Ramos (cell line): Measurements from ENCODE around the gene KLC1.
"Not testable (repeated sequence)": the region's sequence is repeated elsewhere in the genome, so short reads cannot be mapped to it uniquely, and the experiment has no call there.

Source experiments
- in situ Hi-C: fragments of 300-500 bp; cut with MboI; formaldehyde crosslinking; loops from one replicate; pipeline ENCODE4 v1.14.3; 2022; ENCODE audit warnings: low sequenced_read_pairs; ENCODE audit not compliant: unreplicated experiment

The KLC1 gene

DNA sequence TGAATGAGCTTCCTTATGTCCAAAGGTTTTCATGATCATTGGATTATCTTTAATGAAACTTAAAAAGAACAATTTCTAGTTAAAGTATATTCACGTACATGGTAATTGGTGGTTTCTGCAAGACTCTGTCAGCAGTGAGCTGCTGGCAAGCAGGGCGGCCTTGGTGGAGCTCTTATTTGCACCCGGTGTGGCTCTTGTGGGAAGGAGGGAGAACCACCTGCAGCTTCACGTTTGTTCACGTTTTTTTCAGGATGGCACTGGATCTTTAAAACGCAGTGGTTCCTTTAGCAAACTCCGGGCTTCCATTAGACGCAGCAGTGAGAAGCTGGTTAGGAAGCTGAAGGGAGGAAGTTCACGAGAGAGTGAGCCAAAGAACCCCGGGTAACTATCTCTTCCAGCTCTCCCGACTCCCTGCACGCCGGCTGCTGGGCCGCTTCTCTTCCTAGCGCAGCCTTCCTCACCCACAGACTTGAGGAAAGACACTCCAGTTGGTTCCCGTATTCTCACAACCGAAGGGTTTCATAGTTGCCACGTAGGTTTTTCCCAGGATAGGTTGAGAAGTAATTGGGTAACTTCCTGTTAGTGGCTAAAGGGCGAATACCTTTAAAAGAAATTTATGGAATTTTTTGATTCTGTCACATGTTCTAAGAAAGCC, 57.9 kb downstream of the KLC1 start:
- in situ Hi-C loops = no loop called here

DNA sequence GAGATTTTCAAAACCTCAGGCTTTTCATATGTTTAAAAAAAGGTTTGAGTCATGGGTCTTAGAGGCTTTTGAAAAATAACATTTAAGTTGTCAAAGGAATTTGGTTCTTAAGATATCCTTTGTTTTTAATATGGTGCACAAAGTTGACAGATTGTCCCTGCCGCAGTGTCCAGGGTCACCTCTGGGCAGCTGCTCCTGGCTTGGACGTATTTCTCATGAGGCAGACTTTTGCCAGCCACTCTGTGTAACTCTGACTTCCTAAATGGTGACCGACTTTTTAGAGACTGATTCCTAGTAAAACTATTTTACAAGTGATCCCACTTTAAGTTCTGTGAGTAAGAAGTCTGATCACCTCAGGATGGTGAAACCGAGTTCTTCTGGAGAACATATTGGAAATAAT, 58.7 kb downstream of the KLC1 start:
- in situ Hi-C loops = no loop called here

DNA sequence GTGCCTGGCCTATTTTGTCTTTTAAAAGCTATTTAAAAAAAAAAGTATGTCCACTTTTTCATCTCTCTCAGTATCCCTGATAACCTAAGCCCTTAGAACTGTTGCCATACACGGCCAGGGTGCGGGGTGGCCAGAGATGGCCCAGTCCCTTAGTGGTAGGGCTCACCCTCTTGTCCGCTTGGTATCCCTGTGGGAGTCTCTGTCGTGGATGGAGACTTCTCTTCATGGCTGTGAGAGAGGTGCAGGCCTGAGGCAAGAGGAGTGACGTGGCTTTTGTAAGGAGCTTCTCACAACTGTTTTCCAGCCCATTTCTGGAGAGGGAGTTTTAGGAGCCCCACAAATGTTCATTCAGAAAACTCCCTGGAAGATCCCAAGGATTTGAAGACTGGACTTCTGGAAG, 59.4 kb downstream of the KLC1 start:
- in situ Hi-C loops = no loop called here

DNA sequence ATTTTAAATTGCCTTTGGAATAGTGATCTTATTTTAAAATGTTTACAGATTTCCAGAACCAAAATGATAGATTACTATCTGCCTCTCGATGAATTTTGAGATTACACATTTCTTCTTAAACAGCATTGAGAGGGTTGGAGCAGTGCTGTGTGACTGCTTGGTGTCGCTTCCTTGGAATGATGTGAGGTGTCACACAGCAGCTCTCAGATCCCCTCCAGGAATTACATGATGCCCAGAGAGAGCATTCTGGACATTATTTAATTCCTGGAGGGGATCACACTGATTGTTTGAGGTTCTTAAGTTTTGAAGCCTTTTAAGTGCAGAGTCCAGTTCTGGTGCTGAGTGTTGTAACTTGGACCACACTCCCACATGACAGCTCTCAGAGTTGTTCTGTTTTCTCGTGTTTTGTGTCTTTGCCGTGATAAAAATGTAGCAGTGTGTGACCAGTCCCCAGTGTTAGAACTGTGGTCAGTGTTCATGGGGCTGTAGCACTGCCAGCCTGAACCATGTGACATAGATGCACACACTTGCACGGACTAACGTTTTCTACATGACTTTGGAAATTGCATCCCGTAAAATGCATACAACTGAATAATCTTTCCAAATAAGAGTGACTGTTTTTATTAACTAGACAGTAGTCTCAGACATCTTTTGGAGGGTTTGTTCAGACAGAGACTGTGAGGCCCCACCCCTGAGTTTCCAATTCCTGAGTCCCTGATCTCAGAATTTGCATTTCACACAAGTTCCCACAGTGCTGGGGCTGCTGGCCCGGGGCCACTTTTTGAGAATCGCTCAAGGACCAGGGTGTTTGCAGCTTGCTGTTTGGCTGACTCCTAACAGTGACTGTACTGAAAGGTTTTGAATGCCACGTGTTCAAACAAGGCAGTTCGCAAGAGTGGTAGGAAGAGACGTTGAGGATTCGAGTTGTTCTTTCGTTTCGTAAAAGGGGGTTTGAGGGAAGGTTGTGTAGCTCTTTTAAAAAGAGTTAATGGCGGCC, 60.2 kb downstream of the KLC1 start:
- in situ Hi-C loops = no loop called here

GRCh38 chr14:103690332-103690731, 61.3 kb downstream of the KLC1 start:
- in situ Hi-C loops = no loop called here

DNA sequence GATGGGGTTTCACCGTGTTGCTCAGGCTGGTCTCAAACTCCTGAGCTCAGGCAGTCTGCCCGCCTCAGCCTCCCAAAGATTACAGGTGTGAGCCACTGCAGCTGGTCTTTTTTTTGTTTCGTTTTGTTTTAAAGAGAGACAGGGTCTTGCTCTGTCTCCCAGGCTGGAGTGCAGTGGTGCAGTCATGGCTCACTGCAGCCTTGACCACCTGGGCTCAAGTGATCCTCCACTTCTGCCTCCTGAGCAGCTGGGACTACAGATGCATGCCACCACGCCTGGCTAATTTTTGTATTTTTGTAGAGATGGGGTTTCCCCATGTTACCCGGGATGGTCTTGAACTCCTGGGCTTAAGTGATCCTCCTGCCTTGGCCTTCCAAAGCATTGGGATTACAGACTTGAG, 62.6 kb downstream of the KLC1 start:
- in situ Hi-C loops = not testable (repeated sequence)

DNA sequence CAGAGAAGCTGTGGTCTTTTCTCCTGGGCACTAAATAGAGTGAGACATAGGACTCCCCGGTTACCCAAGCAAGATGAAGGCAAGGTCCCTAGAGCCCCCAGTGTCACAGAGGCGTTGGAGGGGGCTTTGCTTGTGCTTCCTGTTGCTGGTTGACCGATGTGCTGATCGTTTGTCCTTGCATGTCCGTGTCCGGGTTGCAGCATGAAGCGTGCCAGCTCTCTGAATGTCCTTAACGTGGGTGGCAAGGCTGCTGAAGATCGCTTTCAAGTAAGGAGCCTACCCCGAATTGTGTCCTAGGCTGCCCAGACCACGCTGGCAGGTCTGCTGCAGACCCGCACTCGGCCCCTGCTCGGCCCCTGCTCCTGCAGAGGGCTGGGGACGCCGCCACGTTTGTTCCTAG, 63.1 kb downstream of the KLC1 start:
- in situ Hi-C loops = no loop called here

- in situ Hi-C loops = no loop called here
Observed at GRCh38 chr14:103692871-103693270, 63.9 kb downstream of the KLC1 start.

- in situ Hi-C loops = no loop called here
Observed at GRCh38 chr14:103693515-103693914, 64.5 kb downstream of the KLC1 start.

GRCh38 chr14:103694572-103695026, 65.6 kb downstream of the KLC1 start:
- in situ Hi-C loops = no loop called here

- in situ Hi-C loops = no loop called here
Observed at GRCh38 chr14:103695296-103696069, 66.5 kb downstream of the KLC1 start.

DNA sequence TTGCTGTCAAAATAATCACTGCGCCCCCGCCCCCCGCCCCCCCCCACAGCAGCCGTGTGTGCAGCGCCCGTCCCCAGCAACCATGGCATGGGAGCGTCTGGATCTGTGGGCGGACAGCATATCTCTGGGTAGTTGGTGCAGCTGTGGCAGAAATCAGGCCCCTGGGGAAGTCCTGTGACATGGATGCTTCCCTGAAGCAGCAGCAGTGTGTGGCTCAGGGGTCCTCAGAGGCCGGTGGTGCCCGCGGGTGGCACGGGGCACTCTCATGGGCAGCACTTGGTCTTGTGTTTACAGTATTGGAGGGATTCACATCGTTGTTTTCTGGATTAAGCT, 67.0 kb downstream of the KLC1 start:
- in situ Hi-C loops = no loop called here

DNA sequence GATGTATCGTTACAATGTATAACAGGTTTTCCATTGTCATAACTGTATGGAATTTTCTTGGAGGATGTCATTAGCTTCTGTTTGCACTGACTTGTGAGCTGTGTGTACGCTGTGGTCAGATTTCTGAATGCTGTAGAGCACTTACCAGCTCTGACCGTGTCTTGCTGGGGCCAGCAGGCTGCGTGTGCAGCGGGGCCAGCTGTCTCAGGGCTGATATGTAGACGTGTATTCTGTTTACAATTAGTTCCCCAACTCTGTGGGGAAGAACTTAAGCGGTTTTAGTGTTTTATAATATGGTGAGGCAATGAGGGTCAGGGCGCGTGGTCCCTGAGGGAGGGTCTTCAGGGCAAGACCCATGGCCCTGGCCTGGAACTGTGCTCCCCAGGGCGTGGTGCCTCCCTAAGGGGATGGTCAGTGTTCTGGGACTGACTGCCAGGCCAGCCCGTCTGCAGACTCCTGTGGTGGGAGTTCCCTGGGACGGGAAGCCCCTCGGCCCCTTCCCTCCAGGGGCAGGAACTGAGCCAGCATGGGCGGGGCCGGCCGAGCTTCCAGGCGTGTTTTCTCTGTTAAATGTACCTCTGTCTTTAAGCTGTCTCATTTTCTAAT, 67.6 kb downstream of the KLC1 start:
- in situ Hi-C loops = no loop called here

GRCh38 chr14:103697206-103697602, 68.2 kb downstream of the KLC1 start:
- in situ Hi-C loops = no loop called here

DNA sequence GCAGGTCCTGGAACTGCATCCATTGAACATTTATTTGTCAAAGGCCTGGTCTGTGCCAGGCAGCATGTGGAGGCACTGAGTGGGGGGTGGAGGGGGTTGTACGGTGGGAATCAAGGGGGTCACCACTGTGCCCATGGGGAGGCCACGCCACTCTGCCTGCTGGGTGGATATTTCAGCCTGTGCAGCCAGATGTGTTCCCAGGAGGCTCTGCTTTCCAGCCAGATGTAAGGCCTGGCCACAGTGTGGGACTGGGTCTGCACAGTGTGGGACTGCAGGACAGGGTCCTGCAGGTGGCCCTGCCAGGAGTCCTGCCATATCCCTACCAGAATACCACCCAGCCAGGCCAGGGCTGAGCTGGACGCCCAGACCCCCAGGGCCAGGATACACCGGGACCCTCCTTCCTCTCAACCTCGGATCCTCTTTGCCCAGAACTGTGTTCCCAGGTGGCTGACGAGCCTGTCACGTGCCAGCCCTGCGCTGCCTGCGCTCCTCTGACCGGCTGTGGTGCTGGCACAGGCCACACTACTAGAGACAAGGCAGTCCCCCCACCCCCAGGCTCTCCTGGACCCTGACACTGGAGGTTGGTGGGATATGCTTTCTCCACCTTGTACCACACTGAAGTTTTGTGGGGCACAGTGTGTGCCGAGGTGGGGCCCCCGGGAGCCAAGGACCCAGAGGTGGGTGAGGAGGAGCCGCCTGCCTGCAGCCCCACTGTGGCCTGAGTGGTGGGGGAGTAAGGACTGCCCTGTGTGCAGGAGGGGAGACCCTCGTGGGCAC, 68.8 kb downstream of the KLC1 start:
- in situ Hi-C loops = no loop called here

DNA sequence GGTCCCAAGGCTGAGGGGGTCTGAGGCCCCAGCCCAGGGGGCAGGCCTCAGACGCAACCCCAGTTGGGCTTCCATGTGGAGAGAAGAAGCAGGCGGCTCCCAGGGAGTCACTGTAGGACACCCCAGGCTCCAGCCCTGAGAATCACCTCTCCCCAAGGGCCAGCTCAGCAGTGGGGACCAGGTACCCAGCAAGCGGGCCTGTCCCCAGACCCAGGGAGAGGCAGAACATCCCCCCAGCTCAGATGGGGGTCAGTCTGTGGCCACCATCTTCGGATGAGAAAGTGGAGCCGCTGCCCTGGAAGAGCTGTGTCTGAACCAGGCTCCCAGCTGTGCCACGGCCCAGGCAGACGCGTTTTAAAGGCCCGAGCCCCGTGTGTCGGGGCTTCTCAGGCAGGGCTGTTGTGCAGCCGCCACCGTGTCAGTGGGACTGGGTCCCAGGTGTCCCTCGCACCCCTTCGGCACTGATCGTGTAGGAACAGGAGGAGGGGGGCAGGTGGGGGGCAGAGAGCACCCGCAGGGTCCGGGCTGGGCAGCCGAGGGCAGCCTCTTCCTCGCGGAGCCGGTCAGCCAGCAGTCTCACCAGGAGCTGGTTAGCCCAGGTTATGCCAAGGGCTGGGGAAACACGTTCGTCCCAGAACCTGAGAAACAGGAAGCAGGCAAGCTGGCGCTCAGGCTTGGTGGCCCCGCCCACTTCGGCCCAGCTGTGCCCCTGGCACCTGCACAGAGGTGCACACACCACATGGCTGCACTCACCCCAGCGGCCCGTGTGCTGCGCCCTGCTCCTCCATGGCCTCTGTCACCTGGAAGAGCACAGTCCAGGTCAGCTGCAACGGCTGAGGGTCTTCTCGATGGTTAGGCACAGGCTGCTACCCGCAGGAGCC, 69.6 kb downstream of the KLC1 start:
- in situ Hi-C loops = no loop called here

- in situ Hi-C loops = no loop called here
Observed at GRCh38 chr14:103699261-103699661, 70.2 kb downstream of the KLC1 start.

- in situ Hi-C loops = no loop called here
Observed at GRCh38 chr14:103699901-103700752, 71.1 kb downstream of the KLC1 start.
